Karpas-422 (cell line): Measurements from ENCODE around the gene DPP6. TPM values are rescaled to one million over a fixed set of nuclear protein-coding genes. Genes with fewer than 3 reads are reported as not detected.

Source experiments
- DNase-seq: peaks from one replicate; pipeline ENCODE4 v3.0.0-alpha.2; 2015
- H2AFZ ChIP-seq: fragments of 200-600 bp; sonication (generic); 2 replicates; pipeline ENCODE4 v1.6.1; 2014; ENCODE audit warnings: antibody characterized with exemption, low read length, mixed read lengths
- H3K27ac ChIP-seq: fragments of 200-600 bp; sonication (generic); 2 replicates; pipeline ENCODE4 v1.5.1; 2014; ENCODE audit warnings: mild to moderate bottlenecking, low read length, moderate library complexity
- H3K27me3 ChIP-seq: fragments of 200-600 bp; sonication (generic); 2 replicates; pipeline ENCODE4 v1.6.1; 2014; ENCODE audit warnings: low read length, mixed read lengths
- H3K36me3 ChIP-seq: fragments of 200-600 bp; sonication (generic); 2 replicates; pipeline ENCODE4 v1.6.1; 2014; ENCODE audit warnings: low read length, mixed read lengths; ENCODE audit not compliant: insufficient read depth
- H3K4me1 ChIP-seq: fragments of 200-600 bp; sonication (generic); 2 replicates; pipeline ENCODE4 v1.6.1; 2014; ENCODE audit warnings: mild to moderate bottlenecking, low read length, mixed read lengths
- H3K4me2 ChIP-seq: fragments of 200-600 bp; sonication (generic); 2 replicates; pipeline ENCODE4 v1.6.1; 2014; ENCODE audit warnings: low read length, low read depth, mild to moderate bottlenecking; ENCODE audit not compliant: poor library complexity, severe bottlenecking
- H3K4me3 ChIP-seq: fragments of 200-600 bp; sonication (generic); 2 replicates; pipeline ENCODE4 v1.5.1; 2014; ENCODE audit warnings: mild to moderate bottlenecking, antibody characterized with exemption, low read length, mixed read lengths
- H3K79me2 ChIP-seq: fragments of 200-600 bp; sonication (generic); 2 replicates; pipeline ENCODE4 v1.6.1; 2014; ENCODE audit warnings: mild to moderate bottlenecking, low read length, mixed read lengths
- H3K9ac ChIP-seq: fragments of 200-600 bp; sonication (generic); 2 replicates; pipeline ENCODE4 v1.6.0; 2014; ENCODE audit warnings: low read length
- H3K9me2 ChIP-seq: fragments of 200-600 bp; sonication (generic), shearing (Covaris generic); replicated peaks from 2 replicates; pipeline ENCODE4 v1.6.0; 2014; ENCODE audit warnings: mild to moderate bottlenecking, low read length, moderate library complexity; ENCODE audit not compliant: insufficient read depth
- H3K9me3 ChIP-seq: fragments of 300-700, 200-600 bp; sonication (generic); 2 replicates; pipeline ENCODE4 v1.6.1; 2014; ENCODE audit warnings: low read length, mixed read lengths
- H4K20me1 ChIP-seq: fragments of 200-600 bp; sonication (generic); 2 replicates; pipeline ENCODE4 v1.6.1; 2014; ENCODE audit warnings: mild to moderate bottlenecking, antibody characterized with exemption, low read length, low read depth; ENCODE audit not compliant: insufficient read depth
- total RNA-seq: library from RNA; depleted of rRNA; stranded (reverse); fragments of >200 nt; shearing (Covaris generic); gene quantifications from 2 replicates; pipeline ENCODE4 v1.2.3, GENCODE V29; 2014; ENCODE audit warnings: low replicate concordance

DPP6 gene
- total RNA-seq, 1 experiment from 2014 or later = not detected

DNA sequence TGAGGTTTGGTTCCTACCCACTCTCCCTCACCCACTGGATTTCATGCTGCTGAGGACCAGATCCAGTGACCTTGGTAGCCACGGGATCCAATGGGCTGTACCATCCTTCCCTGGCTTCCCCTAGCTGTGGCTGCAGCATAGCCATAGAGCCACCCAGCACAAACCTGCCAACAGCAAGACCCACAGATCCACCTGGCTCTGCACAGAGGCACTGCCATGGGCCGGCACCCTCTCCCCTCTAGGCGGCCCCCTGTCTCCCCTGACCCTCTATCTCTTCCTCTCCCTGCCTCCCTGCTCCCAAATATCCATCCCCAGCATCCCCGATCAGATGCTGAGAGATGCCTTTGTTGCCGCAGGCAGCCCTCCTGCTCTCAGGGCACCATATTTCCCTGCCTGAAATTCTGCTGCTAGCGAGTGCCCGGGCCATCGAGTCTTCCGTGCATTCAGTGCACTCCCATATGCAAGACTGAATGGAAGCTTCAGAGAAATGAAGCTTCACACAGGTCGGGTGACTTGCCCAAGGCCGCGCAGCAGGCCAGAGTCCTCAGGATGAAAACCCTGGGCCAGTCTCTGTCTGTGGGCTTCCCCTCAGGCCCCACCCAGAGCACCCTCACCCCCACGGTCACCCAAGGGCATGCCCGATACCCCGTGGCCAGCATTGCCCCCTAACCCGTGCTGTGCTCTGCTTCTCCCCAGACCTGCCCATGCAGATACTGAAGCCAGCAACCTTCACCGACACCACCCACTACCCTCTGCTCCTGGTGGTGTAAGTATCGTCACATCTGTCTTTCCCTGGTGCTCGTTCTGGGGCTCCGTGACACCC, 819.9 kb downstream of the DPP6 start:
- Histone ChIP-seq H3K9ac (no peak overlapping the region), H2AFZ (no peak overlapping the region), H3K27ac (no peak overlapping the region), H3K4me3 (no peak overlapping the region), H3K36me3 (no peaks in the 10 kb centered on the region), H3K79me2 (no peaks in the 10 kb centered on the region), H3K9me2 (no peaks in the 10 kb centered on the region), H3K9me3 (no peaks in the 10 kb centered on the region), H3K27me3 (no peaks in the 10 kb centered on the region), H3K4me2 (no peak overlapping the region), H4K20me1 (no peaks in the 10 kb centered on the region), H3K4me1 (no peaks in the 10 kb centered on the region)
- DNase-seq = no peak

DNA sequence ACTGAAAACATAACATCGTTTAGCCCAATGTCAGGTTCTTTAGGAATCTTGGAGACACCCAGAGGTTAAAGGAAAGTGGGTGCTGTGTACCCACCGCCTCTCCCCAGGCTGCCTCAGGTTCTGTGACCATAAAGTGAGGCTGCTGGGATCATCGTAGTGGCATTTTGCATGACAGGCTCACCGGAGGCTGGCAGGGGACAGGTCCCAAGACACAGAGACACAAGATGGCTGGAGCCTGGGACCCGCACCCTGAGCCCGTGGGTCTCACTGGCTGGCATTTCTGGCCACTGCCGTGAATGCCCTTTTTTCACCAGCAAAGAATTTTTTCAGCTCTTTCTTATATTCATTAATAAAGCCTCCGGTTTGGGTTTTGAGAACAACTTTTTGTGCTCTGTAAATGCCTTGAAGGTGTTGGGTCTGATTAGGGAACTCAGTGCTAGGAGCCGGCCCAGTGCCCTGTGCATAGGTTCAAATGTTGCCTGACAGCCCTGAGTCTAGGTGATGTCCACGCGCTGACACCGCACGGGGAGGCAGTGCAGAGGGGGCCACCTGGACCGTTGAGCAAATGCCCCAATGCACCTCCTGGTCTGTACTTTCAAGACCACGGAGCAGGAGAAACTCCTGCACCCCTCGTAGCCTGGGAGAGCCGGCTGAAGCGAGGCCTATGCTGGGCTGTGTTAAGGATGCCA, 820.8 kb downstream of the DPP6 start:
- Histone ChIP-seq H3K9ac (no peak overlapping the region), H4K20me1 (no peaks in the 10 kb centered on the region), H3K36me3 (no peaks in the 10 kb centered on the region), H3K27ac (no peak overlapping the region), H3K9me3 (no peaks in the 10 kb centered on the region), H3K4me1 (no peaks in the 10 kb centered on the region), H3K4me2 (no peak overlapping the region), H2AFZ (no peak overlapping the region), H3K27me3 (no peaks in the 10 kb centered on the region), H3K9me2 (no peaks in the 10 kb centered on the region), H3K4me3 (no peak overlapping the region), H3K79me2 (no peaks in the 10 kb centered on the region)
- DNase-seq = no peak

DNA sequence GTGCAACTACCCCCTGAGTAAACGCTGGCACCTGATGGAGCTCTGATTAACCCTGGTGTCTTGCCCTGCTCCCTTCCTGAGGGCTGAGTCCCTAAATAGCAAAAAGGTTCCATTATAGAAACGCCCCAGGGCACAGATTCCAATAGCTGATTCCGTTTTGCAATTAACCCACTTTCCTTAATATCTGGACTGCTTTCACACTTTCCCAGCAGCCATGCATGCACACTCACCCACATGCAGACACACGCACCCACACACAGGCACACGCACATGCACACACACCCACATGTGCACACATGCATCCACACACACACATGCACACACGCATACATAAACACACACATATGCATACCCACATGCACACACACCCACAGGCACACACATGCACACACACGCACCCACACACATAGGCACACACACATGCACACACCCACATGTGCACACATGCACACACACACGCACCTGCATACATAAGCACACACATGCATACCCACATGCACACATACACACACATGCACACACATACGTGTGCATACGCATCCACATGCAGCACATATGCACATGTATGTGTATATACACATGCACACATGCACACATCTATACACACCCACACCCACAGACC, 821.4 kb downstream of the DPP6 start:
- no peaks in the 10 kb centered on the region for H3K27me3 ChIP-seq
- H2AFZ ChIP-seq = no peak overlapping the region
- no peaks in the 10 kb centered on the region for H3K9me2 ChIP-seq
- H3K4me3 ChIP-seq = no peak overlapping the region
- H3K4me2 ChIP-seq = no peak overlapping the region
- no peak overlapping the region for H3K27ac ChIP-seq
- DNase-seq = no peak
- H4K20me1 ChIP-seq = no peaks in the 10 kb centered on the region
- no peaks in the 10 kb centered on the region for H3K36me3 ChIP-seq
- no peaks in the 10 kb centered on the region for H3K79me2 ChIP-seq
- no peaks in the 10 kb centered on the region for H3K4me1 ChIP-seq
- no peak overlapping the region for H3K9ac ChIP-seq
- no peaks in the 10 kb centered on the region for H3K9me3 ChIP-seq

DNA sequence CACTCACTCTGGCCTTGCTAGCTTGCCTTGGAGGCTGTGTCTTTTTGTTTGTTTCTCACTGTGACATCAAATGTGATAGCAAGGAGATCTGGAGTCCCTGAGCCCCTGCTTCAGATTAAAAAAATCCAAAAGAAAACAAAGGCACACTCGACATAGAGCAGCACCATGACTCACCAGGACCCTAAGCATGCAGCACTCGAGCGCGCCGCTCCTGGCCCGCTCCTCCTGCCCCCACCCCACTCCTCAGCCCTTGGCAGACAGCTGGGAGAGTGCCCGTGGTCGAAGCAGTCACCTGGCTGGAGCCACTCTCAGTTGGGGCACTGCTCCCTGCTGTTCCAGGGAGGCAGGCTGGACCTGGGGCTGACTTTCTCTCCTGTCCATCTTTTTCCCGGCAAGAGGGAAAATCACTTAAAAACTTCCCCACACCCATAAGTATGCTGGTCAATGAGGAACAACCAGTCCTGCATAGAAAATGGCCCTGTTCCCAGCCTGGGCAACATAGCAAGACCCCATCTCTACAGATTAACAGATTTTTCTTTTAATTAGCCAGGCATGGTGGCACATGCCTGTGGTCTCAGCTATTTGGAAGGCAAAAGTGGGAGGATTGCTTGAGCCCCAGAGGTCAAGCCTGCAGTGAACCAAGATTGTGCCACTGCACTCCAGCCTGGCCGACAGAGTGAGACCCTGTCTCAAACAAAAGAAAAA, 822.4 kb downstream of the DPP6 start:
- H3K4me1 ChIP-seq = no peaks in the 10 kb centered on the region
- H3K36me3 ChIP-seq = no peaks in the 10 kb centered on the region
- no peak overlapping the region for H3K9ac ChIP-seq
- H3K9me3 ChIP-seq = no peaks in the 10 kb centered on the region
- H2AFZ ChIP-seq = no peak overlapping the region
- H3K79me2 ChIP-seq = no peaks in the 10 kb centered on the region
- H3K4me2 ChIP-seq = no peak overlapping the region
- H4K20me1 ChIP-seq = no peaks in the 10 kb centered on the region
- DNase-seq = no peak
- H3K27me3 ChIP-seq = no peaks in the 10 kb centered on the region
- no peak overlapping the region for H3K4me3 ChIP-seq
- H3K27ac ChIP-seq = no peak overlapping the region
- no peaks in the 10 kb centered on the region for H3K9me2 ChIP-seq

DNA sequence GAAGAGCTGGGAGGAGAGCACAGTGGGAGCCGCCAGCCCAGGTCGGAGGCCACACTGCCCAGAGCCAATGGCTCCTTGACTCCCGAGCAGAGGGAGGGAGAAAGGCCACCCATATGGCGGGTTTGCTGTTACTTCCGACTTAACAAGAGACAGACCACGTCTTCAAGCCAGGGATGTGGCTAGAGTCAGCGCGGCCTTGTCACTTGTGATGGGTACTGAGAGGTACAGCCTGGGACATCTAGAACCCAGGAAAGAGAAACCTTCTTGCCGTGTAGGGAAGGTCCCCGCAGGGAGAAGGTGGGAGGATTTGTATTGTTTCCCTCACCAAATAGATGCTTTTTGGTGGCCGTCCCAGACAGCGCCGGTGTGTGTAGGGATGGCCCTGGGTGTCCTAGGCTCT, 823.1 kb downstream of the DPP6 start:
- Histone ChIP-seq H3K4me1 (no peaks in the 10 kb centered on the region), H3K9me2 (no peaks in the 10 kb centered on the region), H3K27me3 (no peaks in the 10 kb centered on the region), H3K9ac (no peak overlapping the region), H4K20me1 (no peaks in the 10 kb centered on the region), H3K9me3 (no peaks in the 10 kb centered on the region), H2AFZ (no peak overlapping the region), H3K36me3 (no peaks in the 10 kb centered on the region), H3K4me3 (no peak overlapping the region), H3K4me2 (no peak overlapping the region), H3K27ac (no peak overlapping the region), H3K79me2 (no peaks in the 10 kb centered on the region)
- DNase-seq = no peak

DNA sequence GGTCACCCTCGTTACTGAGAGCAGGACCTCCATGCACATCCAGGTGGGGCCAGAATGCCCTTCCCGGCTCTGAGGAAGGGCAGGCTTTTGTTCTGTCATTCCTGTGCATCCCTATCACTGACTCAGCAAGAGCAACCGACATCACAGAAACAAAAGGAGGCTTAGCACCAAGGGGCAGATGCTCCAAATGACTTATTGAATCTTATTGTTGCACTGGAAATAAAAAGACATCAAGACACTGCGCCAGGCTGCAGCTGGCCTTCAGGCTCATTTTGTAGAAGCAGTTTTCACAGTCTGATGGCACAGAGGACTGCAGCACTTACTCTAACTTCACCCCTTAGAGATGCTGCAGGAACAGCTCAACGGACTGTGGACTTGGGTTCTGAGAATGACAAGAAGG, 824.3 kb downstream of the DPP6 start:
- no peak for DNase-seq

DNA sequence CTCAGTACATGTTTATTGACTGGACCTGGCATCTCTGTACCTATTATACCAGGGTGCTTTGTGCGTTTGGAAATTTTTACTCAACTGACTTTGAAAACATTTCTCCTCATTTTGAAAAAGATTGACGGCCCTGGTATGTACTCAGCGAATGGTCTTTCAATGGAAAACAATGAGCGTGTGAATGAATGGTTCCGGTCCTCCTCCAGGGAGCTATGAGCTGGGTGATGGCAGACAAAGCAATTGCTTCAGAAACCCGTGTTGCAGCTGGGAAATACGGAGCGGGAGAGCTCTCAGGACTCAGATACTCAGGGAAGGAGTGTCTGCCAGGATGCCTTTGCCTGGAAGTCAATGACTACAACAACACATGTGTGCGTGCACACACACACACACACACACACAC, 824.8 kb downstream of the DPP6 start:
- no peak for DNase-seq
- no peaks in the 10 kb centered on the region for H3K27me3 ChIP-seq
- no peak overlapping the region for H3K4me3 ChIP-seq
- no peaks in the 10 kb centered on the region for H3K36me3 ChIP-seq
- no peak overlapping the region for H3K4me2 ChIP-seq
- H3K79me2 ChIP-seq = no peaks in the 10 kb centered on the region
- no peak overlapping the region for H3K9ac ChIP-seq
- H3K9me3 ChIP-seq = no peaks in the 10 kb centered on the region
- H2AFZ ChIP-seq = no peak overlapping the region
- no peaks in the 10 kb centered on the region for H3K4me1 ChIP-seq
- H3K9me2 ChIP-seq = no peaks in the 10 kb centered on the region
- H4K20me1 ChIP-seq = no peaks in the 10 kb centered on the region
- no peak overlapping the region for H3K27ac ChIP-seq

More for the DNA sequence above, 824.3 kb downstream of the DPP6 start:
- H3K36me3 ChIP-seq = no peaks in the 10 kb centered on the region
- H3K9ac ChIP-seq = no peak overlapping the region
- no peak overlapping the region for H2AFZ ChIP-seq
- no peaks in the 10 kb centered on the region for H3K4me1 ChIP-seq
- H3K4me2 ChIP-seq = no peak overlapping the region
- no peak overlapping the region for H3K27ac ChIP-seq
- H3K79me2 ChIP-seq = no peaks in the 10 kb centered on the region
- no peaks in the 10 kb centered on the region for H4K20me1 ChIP-seq
- no peaks in the 10 kb centered on the region for H3K27me3 ChIP-seq
- no peaks in the 10 kb centered on the region for H3K9me2 ChIP-seq
- H3K9me3 ChIP-seq = no peaks in the 10 kb centered on the region
- no peak overlapping the region for H3K4me3 ChIP-seq

DNA sequence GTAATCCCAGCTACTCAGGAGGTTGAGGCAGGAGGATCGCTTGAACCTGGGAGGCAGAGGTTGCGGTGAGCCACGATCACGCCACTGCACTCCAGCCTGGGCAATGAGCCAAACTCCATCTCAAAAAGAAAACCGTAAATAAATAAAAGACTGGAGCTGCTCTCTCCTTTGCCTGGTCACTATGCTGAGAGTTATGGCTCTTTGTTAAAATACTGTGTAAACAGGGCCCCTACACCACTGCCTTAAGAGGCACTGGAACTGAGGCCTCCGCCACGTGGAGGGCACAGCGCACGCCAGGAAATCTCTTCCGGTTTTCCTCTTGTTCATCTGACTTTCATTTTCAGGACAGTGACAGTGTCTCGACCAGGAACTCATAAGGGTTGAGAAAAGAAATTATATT, 827.4 kb downstream of the DPP6 start:
- no peaks in the 10 kb centered on the region for H3K27me3 ChIP-seq
- DNase-seq = no peak
- no peak overlapping the region for H3K4me3 ChIP-seq

More for the DNA sequence above, 827.4 kb downstream of the DPP6 start:
- no peaks in the 10 kb centered on the region for H3K4me1 ChIP-seq
- no peaks in the 10 kb centered on the region for H3K36me3 ChIP-seq
- no peaks in the 10 kb centered on the region for H4K20me1 ChIP-seq
- no peak overlapping the region for H3K4me2 ChIP-seq
- H3K27ac ChIP-seq = no peak overlapping the region
- no peak overlapping the region for H2AFZ ChIP-seq
- no peaks in the 10 kb centered on the region for H3K79me2 ChIP-seq
- H3K9ac ChIP-seq = no peak overlapping the region
- no peaks in the 10 kb centered on the region for H3K9me2 ChIP-seq
- no peaks in the 10 kb centered on the region for H3K9me3 ChIP-seq
